ENCODE data around the gene ZNF710.

- TF ChIP-seq EZH2 (IDR thresholded peaks at IDR 0.05; ENCODE audit: borderline replicate concordance, low read depth, low read length), result no peak
- no peak for TF ChIP-seq ESRRA (IDR thresholded peaks at IDR 0.05; ENCODE audit: borderline replicate concordance, low read depth)
- no peak for TF ChIP-seq MXI1 (IDR thresholded peaks at IDR 0.05; ENCODE audit: low read depth, low read length)
- no peak for TF ChIP-seq POLR2AphosphoS5 (IDR thresholded peaks at IDR 0.05; ENCODE audit: control insufficient read depth, insufficient read depth, low read depth, low read length)
- TF ChIP-seq GABPB2 (CRISPR knock-in tag; conservative IDR thresholded peaks at IDR 0.05), result no peak
- peak; percentile 49; the same call in 1 of the 2 replicates for TF ChIP-seq STAG1 (CRISPR knock-in tag; IDR thresholded peaks at IDR 0.05; ENCODE audit: borderline replicate concordance)
- no peak for TF ChIP-seq HNRNPK (IDR thresholded peaks at IDR 0.05; ENCODE audit: low read depth, low read length, poor library complexity, severe bottlenecking)
- no peak for TF ChIP-seq ZFP36 (IDR thresholded peaks at IDR 0.05; ENCODE audit: low read depth, low read length, partially characterized antibody)
These were observed 85.7 kb downstream of the ZNF710 start for GRCh38 chr15:90086868-90087268.

Data from K562 (cell line).